Vagina (tissue), 2 donors: ENCODE results near the gene RNPEP.

Experiments used
- POLR2A ChIP-seq, 2 donors: fragments of 450-650 bp; IDR thresholded peaks; one replicate each; pipeline ENCODE4 v1.6.1; 2017; ENCODE audit warnings: antibody characterized with exemption in 2 of 2, mild to moderate bottlenecking in 2 of 2, moderate library complexity in 2 of 2
- POLR2AphosphoS5 ChIP-seq, 2 donors: sonication (generic); formaldehyde crosslinking; IDR thresholded peaks; one replicate each; pipeline ENCODE4 v1.9.0; 2017; ENCODE audit warnings: antibody characterized with exemption in 2 of 2, mild to moderate bottlenecking in 2 of 2, low read depth in 1 of 2; ENCODE audit not compliant: insufficient read depth in 1 of 2
- TF ChIP-seq, protein P1 (sequence below), 3 experiments: fragments of 450-650 bp in 2 of 3; fragments of 200-600 bp in 1 of 3; sonication (generic) in 1 of 3; IDR thresholded peaks; one replicate each; pipeline ENCODE4 v1.5.1; 2017 to 2019; ENCODE audit warnings: antibody characterized with exemption in 3 of 3, mild to moderate bottlenecking in 2 of 3, moderate library complexity in 2 of 3

DNA sequence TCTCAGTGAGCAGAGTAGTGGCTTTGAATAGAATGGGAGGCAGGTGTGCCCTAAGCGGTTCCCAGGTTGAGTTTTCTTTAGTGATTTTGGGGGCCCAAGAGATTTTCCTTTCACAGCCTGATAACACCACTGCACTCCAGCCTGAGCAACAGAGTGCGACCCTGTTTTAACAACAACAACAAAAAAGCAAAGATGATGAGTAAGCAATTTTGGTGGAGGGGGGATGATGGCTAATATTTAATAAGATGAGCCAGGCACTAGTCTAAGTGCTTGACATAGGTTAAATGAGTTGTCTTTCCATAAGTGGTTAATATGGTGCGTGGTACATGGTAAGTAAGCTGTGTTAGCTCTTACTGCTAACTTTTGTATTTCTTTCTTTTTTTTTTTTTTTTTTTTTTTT is 2.0 kb downstream of the RNPEP start:
- TF ChIP-seq, protein P1, sequence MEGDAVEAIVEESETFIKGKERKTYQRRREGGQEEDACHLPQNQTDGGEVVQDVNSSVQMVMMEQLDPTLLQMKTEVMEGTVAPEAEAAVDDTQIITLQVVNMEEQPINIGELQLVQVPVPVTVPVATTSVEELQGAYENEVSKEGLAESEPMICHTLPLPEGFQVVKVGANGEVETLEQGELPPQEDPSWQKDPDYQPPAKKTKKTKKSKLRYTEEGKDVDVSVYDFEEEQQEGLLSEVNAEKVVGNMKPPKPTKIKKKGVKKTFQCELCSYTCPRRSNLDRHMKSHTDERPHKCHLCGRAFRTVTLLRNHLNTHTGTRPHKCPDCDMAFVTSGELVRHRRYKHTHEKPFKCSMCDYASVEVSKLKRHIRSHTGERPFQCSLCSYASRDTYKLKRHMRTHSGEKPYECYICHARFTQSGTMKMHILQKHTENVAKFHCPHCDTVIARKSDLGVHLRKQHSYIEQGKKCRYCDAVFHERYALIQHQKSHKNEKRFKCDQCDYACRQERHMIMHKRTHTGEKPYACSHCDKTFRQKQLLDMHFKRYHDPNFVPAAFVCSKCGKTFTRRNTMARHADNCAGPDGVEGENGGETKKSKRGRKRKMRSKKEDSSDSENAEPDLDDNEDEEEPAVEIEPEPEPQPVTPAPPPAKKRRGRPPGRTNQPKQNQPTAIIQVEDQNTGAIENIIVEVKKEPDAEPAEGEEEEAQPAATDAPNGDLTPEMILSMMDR (IDR thresholded peaks at IDR 0.05), result no peak
- TF ChIP-seq POLR2AphosphoS5 (IDR thresholded peaks at IDR 0.05; ENCODE audit: insufficient read depth in 1 of 2, low read depth in 1 of 2), result no peak
- no peak for TF ChIP-seq POLR2A (IDR thresholded peaks at IDR 0.05)
